ENCODE results near the gene PCNX2. TPM values are rescaled to one million over a fixed set of nuclear protein-coding genes. Genes with fewer than 3 reads are reported as not detected.

The PCNX2 gene
- total and polyA plus RNA-seq, 10 of the 15 experiments (the other 5 are each of a cell fraction or from before 2014, with no cell fraction given), result 2.1 to 16.4 (median 8.1) TPM

GRCh38 chr1:233189526-233189925 is 106.0 kb downstream of the PCNX2 start:
- ChIA-PET POLR2A (no interaction called here), CTCF (no interaction called here)
- 81% methylated on average over 3 of the region's 3 CpGs for WGBS (ENCODE audit: insufficient coverage, insufficient replicate concordance, low lambda C conversion rate, missing lambda C conversion rate)

More at GRCh38 chr1:233189526-233189925, 106.0 kb downstream of the PCNX2 start:
- H3K4me3 ChIP-seq, result no peak overlapping the region
- H3K9ac ChIP-seq (ENCODE audit: control insufficient read depth, insufficient read depth, low read length), result no peak overlapping the region
- no peaks in the 10 kb centered on the region for H4K20me1 ChIP-seq (ENCODE audit: control insufficient read depth, insufficient read depth)
- no peaks in the 10 kb centered on the region for H3K36me3 ChIP-seq (ENCODE audit: control insufficient read depth in 2 of 2, insufficient read depth in 2 of 2, low read length in 1 of 2)
- intact Hi-C loops (cut with micrococcal nuclease; ENCODE audit: unreplicated experiment) (no loop called here), in situ Hi-C loops (cut with MboI) (no loop called here)
- TF ChIP-seq ATF3 (IDR thresholded peaks at IDR 0.05; ENCODE audit: borderline replicate concordance, extremely low read depth, low read depth, low read length) (no peak), ETV6 (conservative IDR thresholded peaks at IDR 0.05 in 1 of 2, IDR thresholded peaks at IDR 0.05 in 1 of 2; ENCODE audit: borderline replicate concordance in 1 of 2, low read depth in 1 of 2) (no peak), CBFB (IDR thresholded peaks at IDR 0.05; ENCODE audit: low read depth) (no peak), RAD51 (IDR thresholded peaks at IDR 0.05) (no peak), NFXL1 (IDR thresholded peaks at IDR 0.05; ENCODE audit: borderline replicate concordance) (no peak), BCL11A (IDR thresholded peaks at IDR 0.05; ENCODE audit: low read depth, low read length) (no peak), TARDBP (IDR thresholded peaks at IDR 0.05; ENCODE audit: borderline replicate concordance) (no peak), POLR2AphosphoS5 (IDR thresholded peaks at IDR 0.05; ENCODE audit: low read length) (no peak), NKRF (conservative IDR thresholded peaks at IDR 0.05) (no peak), BRCA1 (IDR thresholded peaks at IDR 0.05; ENCODE audit: low read depth, low read length) (no peak), MLLT1 (IDR thresholded peaks at IDR 0.05) (no peak), ZBTB11 (CRISPR knock-in tag; IDR thresholded peaks at IDR 0.05) (no peak), PBX3 (IDR thresholded peaks at IDR 0.05; ENCODE audit: insufficient replicate concordance, low read depth, low read length) (no peak), SIN3A (IDR thresholded peaks at IDR 0.05; ENCODE audit: low read depth, low read length) (no peak), YBX1 (IDR thresholded peaks at IDR 0.05) (no peak), FOXM1 (IDR thresholded peaks at IDR 0.05; ENCODE audit: low read depth, low read length) (no peak), CHD1 (IDR thresholded peaks at IDR 0.05; ENCODE audit: low read depth, low read length) (no peak)
- H3K4me2 ChIP-seq (ENCODE audit: control insufficient read depth, insufficient read depth), result no peak overlapping the region
- H3K4me1 ChIP-seq (ENCODE audit: control insufficient read depth, insufficient read depth, low read length), result no peaks in the 10 kb centered on the region
- DNase-seq (ENCODE audit: low read depth, low spot score) (no peak), ATAC-seq (no peak), FAIRE-seq (no peak)
- H3K27ac ChIP-seq (ENCODE audit: control insufficient read depth, insufficient read depth), result no peak overlapping the region
- BruUV-seq (replicated peaks), result no TSS peak
- ChIA-PET RAD21 (ENCODE audit: unreplicated experiment) (no interaction called here), SMC1A (ENCODE audit: uncharacterized antibody, unreplicated experiment) (interaction anchor here (0.6 to 0.8 kb wide), 2 partner anchors 15 to 21 kb away, joined by 3 read pairs; no protein-coding TSS in a partner anchor)
- H2AFZ ChIP-seq (ENCODE audit: control insufficient read depth, low read depth, low read length), result no peak overlapping the region
- no peaks in the 10 kb centered on the region for H3K9me3 ChIP-seq (replicated peaks; ENCODE audit: control insufficient read depth, insufficient read depth, low read length)
- no peaks in the 10 kb centered on the region for H3K79me2 ChIP-seq (ENCODE audit: control insufficient read depth, insufficient read depth, low read length)
- H3K27me3 ChIP-seq (replicated peaks in 1 of 2; ENCODE audit: control insufficient read depth in 2 of 2, insufficient read depth in 2 of 2, low read length in 1 of 2), result no peaks in the 10 kb centered on the region

Data from GM12878 (cell line).